Fibroblast of pulmonary artery (primary cell): ENCODE measurements around the gene RBM48.
A peak's percentile ranks its signal among the peaks of the same experiment; 100 is the strongest.

ENCODE experiments used
- DNase-seq: peaks from one replicate; pipeline ENCODE4 v3.0.0-alpha.2; 2010; ENCODE audit warnings: low read depth
- H3K4me3 ChIP-seq: replicated peaks from 2 replicates; pipeline ENCODE4 v1.5.1; 2011; ENCODE audit warnings: low read depth, mild to moderate bottlenecking, control low read depth, low read length, moderate library complexity
- TF ChIP-seq, protein P1 (sequence below): IDR thresholded peaks from 2 replicates; pipeline ENCODE4 v1.5.1; 2011; ENCODE audit warnings: mild to moderate bottlenecking, control low read depth, low read length, inconsistent platforms; ENCODE audit errors: missing control alignments

Gene RBM48

GRCh38 chr7:92567460-92567859, 38.9 kb downstream of the RBM48 start:
- DNase-seq = peak; percentile 54
- H3K4me3 ChIP-seq = no peak overlapping the region
- TF ChIP-seq, protein P1, sequence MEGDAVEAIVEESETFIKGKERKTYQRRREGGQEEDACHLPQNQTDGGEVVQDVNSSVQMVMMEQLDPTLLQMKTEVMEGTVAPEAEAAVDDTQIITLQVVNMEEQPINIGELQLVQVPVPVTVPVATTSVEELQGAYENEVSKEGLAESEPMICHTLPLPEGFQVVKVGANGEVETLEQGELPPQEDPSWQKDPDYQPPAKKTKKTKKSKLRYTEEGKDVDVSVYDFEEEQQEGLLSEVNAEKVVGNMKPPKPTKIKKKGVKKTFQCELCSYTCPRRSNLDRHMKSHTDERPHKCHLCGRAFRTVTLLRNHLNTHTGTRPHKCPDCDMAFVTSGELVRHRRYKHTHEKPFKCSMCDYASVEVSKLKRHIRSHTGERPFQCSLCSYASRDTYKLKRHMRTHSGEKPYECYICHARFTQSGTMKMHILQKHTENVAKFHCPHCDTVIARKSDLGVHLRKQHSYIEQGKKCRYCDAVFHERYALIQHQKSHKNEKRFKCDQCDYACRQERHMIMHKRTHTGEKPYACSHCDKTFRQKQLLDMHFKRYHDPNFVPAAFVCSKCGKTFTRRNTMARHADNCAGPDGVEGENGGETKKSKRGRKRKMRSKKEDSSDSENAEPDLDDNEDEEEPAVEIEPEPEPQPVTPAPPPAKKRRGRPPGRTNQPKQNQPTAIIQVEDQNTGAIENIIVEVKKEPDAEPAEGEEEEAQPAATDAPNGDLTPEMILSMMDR = no peak

- TF ChIP-seq, protein P1 = no peak
- H3K4me3 ChIP-seq = no peak overlapping the region
- DNase-seq = peak; percentile 56
These were observed 40.5 kb downstream of the RBM48 start for GRCh38 chr7:92569137-92569536.

GRCh38 chr7:92576296-92576695, 47.7 kb downstream of the RBM48 start:
- no peak overlapping the region for H3K4me3 ChIP-seq
- no peak for DNase-seq
- TF ChIP-seq, protein P1 = no peak

GRCh38 chr7:92582948-92583347, 54.4 kb downstream of the RBM48 start:
- TF ChIP-seq, protein P1 = no peak
- DNase-seq = no peak

GRCh38 chr7:92584953-92585352, 56.4 kb downstream of the RBM48 start:
- DNase-seq = peak; percentile 35
- no peak overlapping the region for H3K4me3 ChIP-seq
- TF ChIP-seq, protein P1 = no peak

More at GRCh38 chr7:92582948-92583347, 54.4 kb downstream of the RBM48 start:
- no peak overlapping the region for H3K4me3 ChIP-seq

- TF ChIP-seq, protein P1 = no peak
- peak; percentile 40 for DNase-seq
- no peak overlapping the region for H3K4me3 ChIP-seq
These were observed 57.8 kb downstream of the RBM48 start for GRCh38 chr7:92586403-92586802.

DNA sequence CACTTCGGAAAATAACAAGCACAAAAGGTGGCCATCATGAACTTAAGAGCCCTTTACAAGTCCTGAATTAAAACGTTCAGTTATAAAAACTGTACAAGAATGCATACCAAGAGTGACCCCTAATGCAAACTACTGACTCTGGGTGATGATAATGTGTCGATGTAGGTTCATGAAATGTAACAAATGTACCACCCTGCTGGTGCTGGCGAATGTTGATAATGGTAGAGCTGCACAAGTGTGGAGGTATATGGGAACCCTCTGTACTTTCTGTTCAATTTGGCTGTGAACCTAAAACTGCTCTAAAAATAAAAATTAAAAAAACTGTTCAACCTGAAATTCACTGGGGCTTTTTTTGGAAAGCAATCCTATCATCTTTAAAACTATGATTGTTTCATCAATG, 58.2 kb downstream of the RBM48 start:
- TF ChIP-seq, protein P1 = no peak
- no peak for DNase-seq
- H3K4me3 ChIP-seq = no peak overlapping the region
